Tibial nerve (tissue), 4 donors: ENCODE data around the gene HOXC4. TPM values are rescaled to one million over a fixed set of nuclear protein-coding genes. Genes with fewer than 3 reads are reported as not detected.

Experiments
- DNase-seq, 2 donors: peaks; one replicate each; pipeline ENCODE4 v3.0.0-alpha.2; 2019; ENCODE audit warnings: low spot score in 2 of 2
- H3K27ac ChIP-seq, 4 donors: fragments of 200-600 bp; sonication (generic) in 3 of 4; one replicate each; pipeline ENCODE4 v1.5.1; 2017 to 2019; ENCODE audit warnings: mild to moderate bottlenecking in 1 of 4
- H3K27me3 ChIP-seq, 2 donors: fragments of 200-600 bp; sonication (generic) in 1 of 2; one replicate each; pipeline versions ENCODE4 v1.5.1 to v1.6.0; 2017 to 2019
- H3K36me3 ChIP-seq, 3 donors: fragments of 200-600 bp; sonication (generic); one replicate each; pipeline ENCODE4 v1.5.1; 2018 to 2019
- H3K4me1 ChIP-seq, 4 donors: fragments of 200-600 bp; sonication (generic) in 3 of 4; one replicate each; pipeline ENCODE4 v1.5.1; 2017 to 2019
- H3K4me3 ChIP-seq, 4 donors: fragments of 200-600 bp; sonication (generic) in 3 of 4; one replicate each; pipeline ENCODE4 v1.5.1; 2017 to 2019; ENCODE audit warnings: mild to moderate bottlenecking in 1 of 4, moderate library complexity in 1 of 4
- H3K9me3 ChIP-seq, 4 donors: fragments of 200-600 bp; sonication (generic) in 3 of 4; one replicate each; pipeline ENCODE4 v1.5.1; 2017 to 2019
- EP300 ChIP-seq, 2 donors: sonication (generic); formaldehyde crosslinking; IDR thresholded peaks; one replicate each; pipeline ENCODE4 v1.6.1; 2017; ENCODE audit warnings: antibody characterized with exemption in 2 of 2, mild to moderate bottlenecking in 1 of 2
- POLR2A ChIP-seq, 2 donors: fragments of 450-650 bp; IDR thresholded peaks; one replicate each; pipeline ENCODE4 v1.6.1; 2017; ENCODE audit warnings: antibody characterized with exemption in 2 of 2, mild to moderate bottlenecking in 2 of 2, moderate library complexity in 2 of 2
- WGBS, 2 donors: methylation state at CpG; one replicate each; pipeline ENCODE4 v1.1.5; 2018; 5-methylcytosine and 5-hydroxymethylcytosine counted together
- total RNA-seq, 4 donors: library from RNA; depleted of rRNA; stranded (reverse); fragments of >200 nt; gene quantifications; one replicate each; pipeline ENCODE4 v1.1.0, GENCODE V29; 2016
- TF ChIP-seq, protein P1 (sequence below), 5 experiments: fragments of 200-600 bp in 3 of 5; fragments of 450-650 bp in 2 of 5; sonication (generic) in 3 of 5; IDR thresholded peaks; one replicate each; pipeline ENCODE4 v1.5.1; 2016 to 2019; ENCODE audit warnings: antibody characterized with exemption in 5 of 5, mild to moderate bottlenecking in 3 of 5, moderate library complexity in 2 of 5

The HOXC4 gene
- total RNA-seq, 4 donors from 2014 or later: 2.7 to 8.1 (median 4.1) TPM

DNA sequence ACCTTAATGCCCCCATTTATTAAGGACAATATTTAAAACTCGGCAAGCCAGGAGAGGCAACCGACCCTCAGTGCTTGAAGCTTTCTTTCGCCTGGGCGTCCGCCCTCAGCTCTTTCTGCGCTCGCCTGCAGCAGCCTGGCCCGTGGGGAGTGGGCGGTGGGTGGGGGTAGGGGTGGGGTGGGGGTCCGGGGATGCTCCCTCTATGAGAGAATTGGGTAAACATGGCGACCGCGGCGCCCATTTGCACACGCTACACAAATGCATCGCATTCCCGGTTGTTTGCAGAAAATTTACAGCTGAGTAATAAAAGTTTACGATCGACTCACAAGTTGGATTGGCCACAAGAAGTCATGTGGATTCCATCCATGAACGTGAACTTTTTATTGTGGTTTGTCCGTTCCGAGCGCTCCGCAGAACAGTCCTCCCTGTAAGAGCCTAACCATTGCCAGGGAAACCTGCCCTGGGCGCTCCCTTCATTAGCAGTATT, 37.1 kb upstream of the HOXC4 start:
- no peaks in the 10 kb centered on the region for H3K9me3 ChIP-seq
- peak overlapping the region; percentile 87 to 99 (median 96) for H3K27ac ChIP-seq
- no peaks in the 10 kb centered on the region for H3K36me3 ChIP-seq
- TF ChIP-seq POLR2A (IDR thresholded peaks at IDR 0.05) (no peak), EP300 (IDR thresholded peaks at IDR 0.05) (peak in 1 of 2 donors; percentile 75)
- peaks cover 0 to 79% (median 16%) of the 10 kb centered on the region in 4 donors for H3K4me1 ChIP-seq
- DNase-seq: no peak
- peak overlapping the region; percentile 53 to 74 (median 62) for H3K4me3 ChIP-seq
- H3K27me3 ChIP-seq: peaks cover 0 to 51% of the 10 kb centered on the region in 2 donors
- WGBS, 2 donors: 1% methylated on average over 25 of the region's 25 CpGs

DNA sequence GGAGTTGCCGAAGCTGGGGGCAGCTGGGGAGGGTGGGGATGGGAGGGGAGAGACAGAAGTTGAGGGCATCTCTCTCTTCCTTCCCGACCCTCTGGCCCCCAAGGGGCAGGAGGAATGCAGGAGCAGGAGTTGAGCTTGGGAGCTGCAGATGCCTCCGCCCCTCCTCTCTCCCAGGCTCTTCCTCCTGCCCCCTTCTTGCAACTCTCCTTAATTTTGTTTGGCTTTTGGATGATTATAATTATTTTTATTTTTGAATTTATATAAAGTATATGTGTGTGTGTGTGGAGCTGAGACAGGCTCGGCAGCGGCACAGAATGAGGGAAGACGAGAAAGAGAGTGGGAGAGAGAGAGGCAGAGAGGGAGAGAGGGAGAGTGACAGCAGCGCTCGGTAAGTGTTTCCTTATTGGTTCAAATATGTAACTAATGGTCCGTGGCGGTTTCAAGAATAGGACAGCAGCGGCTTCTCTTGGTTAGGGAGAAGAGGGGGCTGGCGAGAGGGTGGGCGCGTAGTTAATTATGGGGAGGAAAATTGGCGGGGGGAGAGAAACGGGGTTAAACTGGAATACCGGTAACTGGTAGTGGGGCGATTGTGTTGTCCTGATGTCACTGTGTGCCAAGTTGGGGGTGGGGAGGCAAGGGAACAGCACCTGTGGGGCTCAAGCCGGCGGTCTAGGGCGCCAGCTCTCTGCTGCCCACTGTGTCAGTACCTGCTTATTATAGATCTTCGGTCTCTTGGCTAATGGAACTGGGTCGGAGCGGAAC, 36.4 kb upstream of the HOXC4 start:
- Histone ChIP-seq H3K36me3 (no peaks in the 10 kb centered on the region), H3K9me3 (no peaks in the 10 kb centered on the region), H3K4me3 (peak overlapping the region; percentile 53 to 74 (median 62)), H3K27me3 (peaks cover 0 to 46% of the 10 kb centered on the region in 2 donors), H3K27ac (peak overlapping the region; percentile 87 to 99 (median 96)), H3K4me1 (peaks cover 0 to 82% (median 19%) of the 10 kb centered on the region in 4 donors)
- DNase-seq: no peak
- 1 to 2% methylated on average over 24 of the region's 24 CpGs for WGBS, 2 donors
- TF ChIP-seq EP300 (IDR thresholded peaks at IDR 0.05) (no peak), POLR2A (IDR thresholded peaks at IDR 0.05) (no peak)
- TF ChIP-seq, protein P1, sequence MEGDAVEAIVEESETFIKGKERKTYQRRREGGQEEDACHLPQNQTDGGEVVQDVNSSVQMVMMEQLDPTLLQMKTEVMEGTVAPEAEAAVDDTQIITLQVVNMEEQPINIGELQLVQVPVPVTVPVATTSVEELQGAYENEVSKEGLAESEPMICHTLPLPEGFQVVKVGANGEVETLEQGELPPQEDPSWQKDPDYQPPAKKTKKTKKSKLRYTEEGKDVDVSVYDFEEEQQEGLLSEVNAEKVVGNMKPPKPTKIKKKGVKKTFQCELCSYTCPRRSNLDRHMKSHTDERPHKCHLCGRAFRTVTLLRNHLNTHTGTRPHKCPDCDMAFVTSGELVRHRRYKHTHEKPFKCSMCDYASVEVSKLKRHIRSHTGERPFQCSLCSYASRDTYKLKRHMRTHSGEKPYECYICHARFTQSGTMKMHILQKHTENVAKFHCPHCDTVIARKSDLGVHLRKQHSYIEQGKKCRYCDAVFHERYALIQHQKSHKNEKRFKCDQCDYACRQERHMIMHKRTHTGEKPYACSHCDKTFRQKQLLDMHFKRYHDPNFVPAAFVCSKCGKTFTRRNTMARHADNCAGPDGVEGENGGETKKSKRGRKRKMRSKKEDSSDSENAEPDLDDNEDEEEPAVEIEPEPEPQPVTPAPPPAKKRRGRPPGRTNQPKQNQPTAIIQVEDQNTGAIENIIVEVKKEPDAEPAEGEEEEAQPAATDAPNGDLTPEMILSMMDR (IDR thresholded peaks at IDR 0.05): no peak

DNA sequence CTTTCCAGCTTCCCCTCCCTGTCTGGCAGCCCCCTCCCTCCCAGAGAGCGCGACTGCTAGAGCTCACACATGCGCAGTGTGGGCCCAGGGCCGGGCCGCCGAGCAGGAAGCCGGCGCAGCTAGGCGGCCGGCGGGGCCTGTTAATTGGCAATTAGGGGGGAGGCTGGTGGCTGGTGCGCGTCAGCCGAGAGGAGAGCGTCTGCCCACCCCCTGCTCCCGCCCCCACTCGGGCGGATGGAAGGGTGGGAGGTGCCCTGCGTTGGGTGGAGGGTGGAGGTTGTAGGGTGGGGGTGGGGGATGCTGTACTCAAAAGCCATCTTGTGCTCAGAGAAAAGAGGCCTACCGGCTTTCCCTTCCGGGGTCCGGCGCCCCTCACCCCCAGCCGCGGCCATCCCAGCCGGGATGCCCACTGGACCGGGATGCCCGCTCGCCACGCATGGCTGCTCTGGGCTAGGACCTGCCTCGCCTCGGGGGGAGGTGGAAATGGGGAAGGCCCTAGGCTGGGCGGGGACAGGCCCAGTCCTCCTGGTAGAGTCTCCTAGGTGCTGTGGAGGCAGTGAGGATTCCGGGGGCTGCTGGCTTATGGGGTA, 35.7 kb upstream of the HOXC4 start:
- DNase-seq: peak; percentile 79 to 87
- Histone ChIP-seq H3K27me3 (peaks cover 0 to 42% of the 10 kb centered on the region in 2 donors), H3K9me3 (no peaks in the 10 kb centered on the region), H3K4me3 (peak overlapping the region; percentile 53 to 74 (median 62)), H3K36me3 (no peaks in the 10 kb centered on the region), H3K4me1 (peaks cover 0 to 82% (median 21%) of the 10 kb centered on the region in 4 donors), H3K27ac (peak overlapping the region; percentile 87 to 99 (median 96))
- 0 to 3% methylated on average over 28 to 31 of the region's 34 CpGs for WGBS, 2 donors
- TF ChIP-seq EP300 (IDR thresholded peaks at IDR 0.05): peak in 1 of 2 donors; percentile 95
- TF ChIP-seq, protein P1 (IDR thresholded peaks at IDR 0.05): no peak
- peak; percentile 41 to 77 for TF ChIP-seq POLR2A (IDR thresholded peaks at IDR 0.05)

DNA sequence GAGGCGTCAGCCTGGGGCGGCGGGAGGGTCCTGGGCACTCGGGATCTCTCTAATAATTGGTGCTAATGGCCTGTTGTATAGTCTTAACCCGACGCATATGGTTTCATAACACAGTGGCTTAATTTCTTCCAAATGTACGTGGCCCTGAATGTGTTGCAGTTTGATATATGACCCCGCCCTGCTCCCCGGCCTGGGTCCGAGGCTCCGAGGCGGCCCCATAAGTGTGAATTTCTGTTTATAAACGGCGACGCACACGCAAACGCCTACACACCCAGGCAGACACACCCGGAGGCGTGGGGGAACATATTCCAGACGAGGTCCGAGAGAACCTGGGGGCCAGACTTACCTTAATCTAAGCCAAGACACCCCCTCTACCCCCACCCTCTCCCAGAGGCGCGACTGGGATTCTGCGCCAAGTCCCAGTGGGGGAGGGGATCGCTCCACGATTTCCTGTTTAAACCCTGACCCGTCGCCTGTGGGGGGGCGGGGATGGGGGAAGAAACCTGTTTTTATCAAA, 35.1 kb upstream of the HOXC4 start:
- Histone ChIP-seq H3K36me3 (no peaks in the 10 kb centered on the region), H3K27ac (peak overlapping the region; percentile 87 to 99 (median 96)), H3K27me3 (peaks cover 0 to 36% of the 10 kb centered on the region in 2 donors), H3K4me1 (peaks cover 0 to 82% (median 23%) of the 10 kb centered on the region in 4 donors), H3K9me3 (no peaks in the 10 kb centered on the region), H3K4me3 (peak overlapping the region; percentile 53 to 74 (median 62))
- peak in 1 of 2 donors; percentile 68 for DNase-seq
- 8 to 10% methylated on average over 25 to 26 of the region's 29 CpGs for WGBS, 2 donors
- TF ChIP-seq POLR2A (IDR thresholded peaks at IDR 0.05) (no peak), EP300 (IDR thresholded peaks at IDR 0.05) (no peak)
- TF ChIP-seq, protein P1 (IDR thresholded peaks at IDR 0.05): no peak

DNA sequence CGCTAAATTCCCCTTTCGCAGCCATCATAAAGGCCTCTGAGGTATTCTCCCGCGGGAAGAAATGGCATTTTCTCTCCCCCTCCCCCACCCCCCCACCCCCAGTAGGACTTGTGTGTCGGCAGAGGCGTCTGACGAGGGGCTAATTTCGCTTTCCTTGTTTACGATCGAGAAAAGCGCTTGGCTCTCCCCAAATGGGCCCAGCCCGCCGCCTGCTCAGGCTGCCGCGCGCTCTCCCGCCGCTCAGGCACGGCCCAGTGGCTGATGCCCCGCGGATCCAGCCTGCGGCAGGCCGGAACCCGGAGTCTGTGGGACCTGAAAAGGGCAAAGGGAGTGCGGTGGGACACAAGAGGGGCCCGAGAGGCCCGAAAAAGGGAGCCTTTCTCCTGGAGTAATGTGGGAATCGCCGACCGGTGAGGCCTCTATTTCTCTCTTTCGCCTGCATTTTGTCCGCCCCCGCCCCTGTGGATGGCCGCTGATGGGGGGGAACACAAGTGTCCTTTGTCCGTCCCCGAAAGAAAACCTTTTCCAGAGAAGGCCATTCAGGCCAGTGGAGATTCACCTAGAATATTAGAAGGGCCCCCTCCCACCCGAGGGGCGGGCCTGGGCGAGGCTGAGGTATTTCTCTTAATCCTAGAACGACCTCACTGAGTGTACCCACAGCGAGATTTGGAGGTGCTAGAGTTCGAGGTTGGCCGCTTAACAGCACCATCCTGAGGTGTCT, 34.4 kb upstream of the HOXC4 start:
- no peak for DNase-seq
- Histone ChIP-seq H3K4me3 (peak overlapping the region; percentile 53 to 74 (median 62)), H3K9me3 (no peaks in the 10 kb centered on the region), H3K27me3 (peaks cover 0 to 36% of the 10 kb centered on the region in 2 donors), H3K4me1 (peaks cover 0 to 86% (median 25%) of the 10 kb centered on the region in 4 donors), H3K36me3 (no peaks in the 10 kb centered on the region), H3K27ac (peak overlapping the region; percentile 87 to 99 (median 96))
- 15 to 31% methylated on average over 43 of the region's 43 CpGs for WGBS, 2 donors
- TF ChIP-seq, protein P1 (IDR thresholded peaks at IDR 0.05): no peak
- TF ChIP-seq EP300 (IDR thresholded peaks at IDR 0.05) (no peak), POLR2A (IDR thresholded peaks at IDR 0.05) (no peak)
